ENCODE measurements around the gene CDKN3. TPM values are rescaled to one million over a fixed set of nuclear protein-coding genes. Genes with fewer than 3 reads are reported as not detected.
"Not testable (repeated sequence)": the region's sequence is repeated elsewhere in the genome, so short reads cannot be mapped to it uniquely, and the experiment has no call there.

The CDKN3 gene
- total RNA-seq, 2 experiments from 2014 or later: 76.3 to 79.6 TPM

DNA sequence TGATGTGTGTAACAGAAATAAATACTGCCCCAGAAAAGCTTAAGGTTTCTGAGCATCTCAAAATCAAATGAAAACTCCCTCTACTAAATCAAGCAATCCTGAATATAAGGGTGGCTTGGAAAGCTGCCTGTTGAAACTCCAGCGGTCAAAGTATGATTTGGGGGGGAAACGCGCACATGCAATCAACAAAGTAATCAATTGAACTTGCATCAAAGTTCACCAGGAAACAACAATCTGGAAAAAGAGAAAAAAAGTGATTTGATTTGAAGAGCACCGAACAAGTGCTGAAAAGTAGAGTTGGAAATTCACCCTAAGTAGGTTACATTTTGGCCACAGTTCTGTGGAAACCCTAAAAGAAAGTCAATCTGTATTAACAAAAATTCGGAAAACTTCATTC, 43.7 kb downstream of the CDKN3 start:
- no peak for DNase-seq
- Mint-ChIP-seq H3K9me3 (no peaks in the 10 kb centered on the region), H3K27ac (peak overlapping the region; percentile 61), H3K36me3 (ENCODE audit: low read depth) (peaks cover 29% of the 10 kb centered on the region), H3K4me1 (peaks cover 48% of the 10 kb centered on the region), H3K27me3 (peaks cover 3% of the 10 kb centered on the region), H3K4me3 (peak overlapping the region; percentile 81)
- CTCF ChIA-PET: interaction anchor here (0.7 kb wide), 1 partner anchor 47 kb away, joined by 4 read pairs; no protein-coding TSS in a partner anchor
- POLR2A ChIA-PET: interaction anchor here (2.7 kb wide), 1 partner anchor 44 kb away, joined by 24 read pairs; the partner anchor contains the start of gene CDKN3

DNA sequence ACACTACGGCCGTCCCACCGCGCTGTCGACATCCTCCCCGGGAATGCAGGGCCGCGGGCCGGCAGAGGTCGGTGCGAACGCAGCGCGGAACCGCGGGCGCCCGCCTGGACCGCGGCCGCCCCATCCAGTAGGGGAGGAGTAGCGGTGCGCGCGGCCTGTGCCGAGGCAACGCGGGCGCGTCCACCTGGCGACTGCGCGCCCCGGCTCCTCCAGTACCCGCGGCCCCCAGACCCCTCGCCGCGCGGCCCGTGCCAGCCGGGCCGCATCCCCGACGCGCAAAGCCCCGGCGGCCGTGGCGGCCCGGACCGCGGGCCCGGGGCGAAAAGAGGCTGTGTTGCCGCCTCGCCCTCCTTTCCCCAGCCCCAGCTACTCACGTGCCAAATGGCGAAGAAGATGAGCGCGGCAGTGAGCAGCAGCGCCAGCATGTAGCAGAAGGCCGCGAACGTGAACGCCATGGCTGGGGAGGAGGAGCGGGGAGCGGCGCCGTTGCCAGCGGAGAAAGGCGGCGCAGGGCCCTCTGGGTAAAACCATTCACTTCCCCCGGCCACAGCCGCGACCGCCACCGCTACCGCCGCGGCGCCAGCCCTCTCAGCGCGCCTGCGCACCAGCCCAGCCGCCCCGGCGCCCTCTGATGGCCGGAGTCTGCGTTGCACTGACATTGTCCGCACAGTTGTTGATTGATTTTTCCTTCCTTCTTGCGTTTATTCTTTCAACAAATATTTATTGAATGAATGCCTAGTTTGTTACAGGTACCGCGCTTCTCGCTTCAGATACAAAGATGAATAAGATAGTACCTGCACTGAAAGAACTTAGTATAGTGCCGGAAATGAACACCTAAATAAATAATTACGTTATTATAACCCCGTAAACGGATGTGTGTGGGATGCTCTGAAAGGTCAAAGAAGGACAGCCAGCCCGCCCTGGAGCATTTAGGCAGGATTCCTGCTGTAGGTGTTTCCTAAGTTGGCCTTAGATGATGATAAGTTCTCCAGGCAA, 44.4 kb downstream of the CDKN3 start, which contains the start of gene CNIH1:
Gene CNIH1 (minus strand): TSS at position 502 of the 996 bp plus-strand sequence. CDS start 47 bp downstream, at position 455.
- H3K4me1 Mint-ChIP-seq: peaks cover 41% of the 10 kb centered on the region
- H3K4me3 Mint-ChIP-seq: peak within 1 kb of the TSS; percentile 81
- H3K36me3 Mint-ChIP-seq (ENCODE audit: low read depth): peaks cover 24% of the 10 kb centered on the region
- peak within 1 kb of the TSS; percentile 83 for H3K27ac Mint-ChIP-seq
- ChIA-PET POLR2A (interaction anchor here (2.7 kb wide), 1 partner anchor 44 kb away, joined by 24 read pairs; the partner anchor contains the start of gene CDKN3), CTCF (interaction anchor here (0.6 to 1.1 kb wide), 8 partner anchors 9 to 332 kb away, joined by 3 to 9 read pairs (median 4); partner anchors contain the start of genes CGRRF1 and GMFB)
- no peaks in the 10 kb centered on the region for H3K9me3 Mint-ChIP-seq
- peaks cover 7% of the 10 kb centered on the region for H3K27me3 Mint-ChIP-seq
- DNase-seq: peak; percentile 94

GRCh38 chr14:54442961-54443360, 46.2 kb downstream of the CDKN3 start:
- Mint-ChIP-seq H3K4me1 (peaks cover 28% of the 10 kb centered on the region), H3K36me3 (ENCODE audit: low read depth) (peaks cover 18% of the 10 kb centered on the region)
- H3K9me3 Mint-ChIP-seq, DNase-seq, H3K27me3 Mint-ChIP-seq, H3K4me3 Mint-ChIP-seq, H3K27ac Mint-ChIP-seq, POLR2A ChIA-PET: not testable (repeated sequence)
- CTCF ChIA-PET: interaction anchor here (0.8 kb wide), 1 partner anchor 50 kb away, joined by 3 read pairs; no protein-coding TSS in a partner anchor

DNA sequence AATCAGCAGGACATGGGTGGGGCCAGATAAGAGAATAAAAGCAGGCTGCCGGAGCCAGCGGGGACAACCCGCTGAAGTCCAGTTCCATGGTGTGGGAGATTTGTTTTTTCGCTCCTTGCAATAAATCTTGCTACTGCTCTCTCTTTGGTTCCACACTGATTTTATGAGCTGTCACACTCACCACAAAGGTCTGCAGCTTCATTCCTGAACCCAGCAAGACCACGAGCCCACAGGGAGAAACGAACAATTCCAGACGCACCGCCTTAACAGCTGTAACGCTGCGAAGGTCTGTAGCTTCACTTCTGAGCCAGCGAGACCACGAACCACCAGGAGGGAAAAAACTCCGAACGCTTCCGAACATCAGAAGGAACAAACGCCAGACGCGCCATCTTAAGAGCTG, 47.2 kb downstream of the CDKN3 start:
- no peak overlapping the region for H3K4me3 Mint-ChIP-seq
- no peak overlapping the region for H3K27ac Mint-ChIP-seq
- peaks cover 10% of the 10 kb centered on the region for H3K27me3 Mint-ChIP-seq
- peaks cover 12% of the 10 kb centered on the region for H3K36me3 Mint-ChIP-seq (ENCODE audit: low read depth)
- ChIA-PET CTCF (no interaction called here), POLR2A (no interaction called here)
- no peaks in the 10 kb centered on the region for H3K9me3 Mint-ChIP-seq
- DNase-seq: no peak
- peaks cover 24% of the 10 kb centered on the region for H3K4me1 Mint-ChIP-seq

DNA sequence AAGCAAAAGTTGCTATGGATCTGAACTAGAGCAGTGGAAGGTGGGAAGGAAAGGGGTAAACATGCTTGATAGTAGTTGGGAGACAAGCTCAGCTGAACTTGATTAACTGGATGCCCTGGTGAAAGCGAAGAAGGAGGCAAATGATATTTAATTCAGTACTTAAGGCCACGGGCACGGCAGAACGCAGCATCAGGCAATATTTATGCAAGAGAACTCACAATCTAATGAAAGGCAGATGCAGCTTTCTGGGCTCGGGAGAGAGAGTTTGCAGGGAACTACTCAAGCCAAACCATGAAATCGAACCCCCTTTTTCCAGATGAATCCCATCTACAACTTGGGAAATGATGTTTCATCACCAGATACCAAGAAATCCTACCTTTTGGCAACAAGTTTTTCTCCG, 47.9 kb downstream of the CDKN3 start:
- peaks cover 10% of the 10 kb centered on the region for H3K27me3 Mint-ChIP-seq
- no peak overlapping the region for H3K4me3 Mint-ChIP-seq
- POLR2A ChIA-PET: no interaction called here
- no peak for DNase-seq
- peaks cover 8% of the 10 kb centered on the region for H3K36me3 Mint-ChIP-seq (ENCODE audit: low read depth)
- peaks cover 18% of the 10 kb centered on the region for H3K4me1 Mint-ChIP-seq
- no peaks in the 10 kb centered on the region for H3K9me3 Mint-ChIP-seq
- no peak overlapping the region for H3K27ac Mint-ChIP-seq
- CTCF ChIA-PET: no interaction called here

GRCh38 chr14:54446161-54446693, 49.4 kb downstream of the CDKN3 start:
- ChIA-PET CTCF (interaction anchor here (1.1 kb wide), 1 partner anchor 42 kb away, joined by 3 read pairs; no protein-coding TSS in a partner anchor), POLR2A (no interaction called here)
- Mint-ChIP-seq H3K27ac (no peak overlapping the region), H3K36me3 (ENCODE audit: low read depth) (no peaks in the 10 kb centered on the region), H3K4me3 (no peak overlapping the region), H3K4me1 (peaks cover 13% of the 10 kb centered on the region), H3K9me3 (no peaks in the 10 kb centered on the region), H3K27me3 (peaks cover 10% of the 10 kb centered on the region)
- no peak for DNase-seq

DNA sequence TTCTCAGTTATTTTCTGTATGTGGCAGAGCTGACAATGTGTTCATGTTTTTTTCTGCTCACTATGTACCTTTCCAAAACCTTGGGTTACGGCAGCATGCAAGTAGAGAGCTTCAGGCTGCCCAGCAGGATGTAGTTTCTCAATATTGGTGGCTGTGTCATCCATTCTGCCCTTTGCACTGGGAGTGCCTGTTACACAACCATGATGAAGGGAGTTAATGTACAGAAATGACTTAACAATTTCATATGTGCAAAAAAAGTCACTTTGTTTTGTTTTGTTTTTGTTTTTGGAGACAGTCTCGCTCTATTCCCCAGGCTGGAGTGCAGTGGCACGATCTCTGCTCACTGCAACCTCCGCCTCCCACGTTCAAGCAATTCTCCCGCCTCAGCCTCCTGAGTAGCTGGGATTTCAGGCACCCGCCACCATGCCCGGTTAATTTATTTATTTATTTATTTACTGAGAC, 50.5 kb downstream of the CDKN3 start:
- ChIA-PET CTCF (interaction anchor here (1.1 kb wide), 1 partner anchor 41 kb away, joined by 3 read pairs; no protein-coding TSS in a partner anchor), POLR2A (no interaction called here)
- H3K4me3 Mint-ChIP-seq: no peak overlapping the region
- DNase-seq: no peak
- H3K4me1 Mint-ChIP-seq: peaks cover 4% of the 10 kb centered on the region
- H3K36me3 Mint-ChIP-seq (ENCODE audit: low read depth): no peaks in the 10 kb centered on the region
- H3K27ac Mint-ChIP-seq: no peak overlapping the region
- no peaks in the 10 kb centered on the region for H3K9me3 Mint-ChIP-seq
- H3K27me3 Mint-ChIP-seq: peaks cover 10% of the 10 kb centered on the region

DNA sequence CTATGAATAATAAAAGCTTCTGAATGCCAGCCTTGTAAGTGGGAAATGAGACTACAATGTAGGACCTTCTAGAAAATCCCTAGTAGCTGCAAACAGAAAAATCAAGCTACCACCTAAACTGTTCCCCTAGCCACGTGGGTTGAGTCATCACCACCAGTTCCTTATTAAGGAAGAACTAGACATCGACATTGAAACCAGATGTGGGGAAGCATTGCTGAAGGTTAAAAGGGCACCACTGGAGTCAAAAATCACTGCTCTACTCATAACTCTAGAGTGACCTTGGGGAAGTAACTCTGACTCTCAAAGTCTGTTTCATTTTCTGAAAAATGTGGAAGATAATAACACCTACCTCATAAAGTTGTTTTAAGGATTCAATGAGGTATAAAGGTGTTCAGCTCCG, 53.7 kb downstream of the CDKN3 start:
- no peak overlapping the region for H3K27ac Mint-ChIP-seq
- H3K4me1 Mint-ChIP-seq: peaks cover 4% of the 10 kb centered on the region
- ChIA-PET CTCF (interaction anchor here (1.9 kb wide), 1 partner anchor 9 kb away, joined by 9 read pairs; no protein-coding TSS in a partner anchor), POLR2A (no interaction called here)
- no peak for DNase-seq
- H3K36me3 Mint-ChIP-seq (ENCODE audit: low read depth): no peaks in the 10 kb centered on the region
- peaks cover 7% of the 10 kb centered on the region for H3K27me3 Mint-ChIP-seq
- no peaks in the 10 kb centered on the region for H3K9me3 Mint-ChIP-seq
- H3K4me3 Mint-ChIP-seq: no peak overlapping the region

DNA sequence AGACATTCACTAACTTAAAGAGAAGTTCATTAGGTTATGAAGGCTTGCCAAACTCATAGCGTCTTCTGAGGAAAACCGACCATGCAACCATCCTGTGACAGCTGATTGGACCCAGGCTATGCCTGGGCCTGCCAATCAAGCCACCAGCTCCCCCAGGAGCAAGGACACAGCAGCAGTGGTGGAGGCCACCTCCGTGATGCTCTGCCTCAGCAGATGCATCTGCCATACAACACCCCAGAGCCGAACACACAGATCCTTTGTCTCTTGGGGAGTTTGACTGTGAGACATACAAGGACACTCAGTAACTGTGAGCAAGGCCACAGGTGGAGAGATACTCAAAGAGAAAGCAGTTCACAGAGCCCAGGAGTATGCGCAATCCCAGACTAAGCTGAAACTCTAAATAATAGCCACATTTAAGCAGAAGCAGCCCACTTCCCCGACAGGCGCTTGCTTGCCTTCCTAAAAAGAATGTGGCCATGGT, 54.4 kb downstream of the CDKN3 start:
- peaks cover 4% of the 10 kb centered on the region for H3K4me1 Mint-ChIP-seq
- H3K27me3 Mint-ChIP-seq: peaks cover 3% of the 10 kb centered on the region
- H3K36me3 Mint-ChIP-seq (ENCODE audit: low read depth): no peaks in the 10 kb centered on the region
- POLR2A ChIA-PET: no interaction called here
- H3K27ac Mint-ChIP-seq: no peak overlapping the region
- H3K4me3 Mint-ChIP-seq: no peak overlapping the region
- CTCF ChIA-PET: interaction anchor here (1.9 kb wide), 1 partner anchor 9 kb away, joined by 9 read pairs; no protein-coding TSS in a partner anchor
- no peak for DNase-seq
- no peaks in the 10 kb centered on the region for H3K9me3 Mint-ChIP-seq

DNA sequence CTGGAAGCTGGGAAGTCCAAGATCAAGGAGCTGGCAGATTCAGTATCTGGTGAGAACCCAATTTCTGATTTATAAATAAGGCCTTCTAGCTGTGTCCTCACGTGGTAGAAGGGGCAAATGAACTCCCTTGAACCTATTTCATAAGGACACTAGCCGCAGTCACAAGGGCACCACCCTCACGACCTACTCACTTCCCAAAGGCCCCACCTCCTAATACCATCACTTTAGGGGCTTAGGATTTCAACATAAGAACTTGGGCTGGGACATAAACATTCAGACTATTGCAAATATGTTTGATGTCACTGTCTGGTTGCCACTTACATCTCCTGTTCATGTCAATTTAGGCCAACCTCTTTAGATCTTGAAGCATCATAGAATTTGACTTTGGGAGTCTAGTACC, 55.2 kb downstream of the CDKN3 start:
- no peak overlapping the region for H3K4me3 Mint-ChIP-seq
- no peaks in the 10 kb centered on the region for H3K9me3 Mint-ChIP-seq
- ChIA-PET CTCF (no interaction called here), POLR2A (no interaction called here)
- H3K27ac Mint-ChIP-seq: no peak overlapping the region
- peaks cover 2% of the 10 kb centered on the region for H3K27me3 Mint-ChIP-seq
- DNase-seq: no peak
- H3K4me1 Mint-ChIP-seq: peaks cover 4% of the 10 kb centered on the region
- no peaks in the 10 kb centered on the region for H3K36me3 Mint-ChIP-seq (ENCODE audit: low read depth)

DNA sequence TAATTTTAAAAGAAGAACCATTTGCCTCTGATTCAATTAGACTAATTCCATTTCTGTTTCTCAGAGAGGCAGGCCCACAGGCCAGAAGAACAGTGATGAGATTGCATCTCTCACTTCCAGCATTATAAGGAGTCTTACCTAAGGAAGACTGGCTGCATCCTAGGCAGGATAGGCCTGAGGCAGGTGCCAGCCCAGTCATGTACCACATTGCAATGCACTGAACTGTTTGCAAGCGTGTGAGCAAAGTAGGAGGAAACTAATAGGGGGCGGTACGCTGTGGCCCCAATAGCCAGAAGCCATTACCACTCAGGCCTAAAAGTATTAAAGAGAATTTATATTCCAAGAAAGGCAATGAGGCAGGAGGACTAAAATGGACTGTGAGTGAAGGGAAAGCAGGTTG, 56.4 kb downstream of the CDKN3 start:
- no peak overlapping the region for H3K4me3 Mint-ChIP-seq
- POLR2A ChIA-PET: no interaction called here
- H3K36me3 Mint-ChIP-seq (ENCODE audit: low read depth): no peaks in the 10 kb centered on the region
- CTCF ChIA-PET: no interaction called here
- DNase-seq: no peak
- H3K27ac Mint-ChIP-seq: no peak overlapping the region
- H3K27me3 Mint-ChIP-seq: peaks cover 2% of the 10 kb centered on the region
- no peaks in the 10 kb centered on the region for H3K9me3 Mint-ChIP-seq
- H3K4me1 Mint-ChIP-seq: peaks cover 4% of the 10 kb centered on the region

GRCh38 chr14:54453990-54454389, 57.2 kb downstream of the CDKN3 start:
- H3K27ac Mint-ChIP-seq; POLR2A ChIA-PET; DNase-seq; H3K9me3 Mint-ChIP-seq; H3K36me3 Mint-ChIP-seq (ENCODE audit: low read depth); H3K4me3 Mint-ChIP-seq; H3K4me1 Mint-ChIP-seq; H3K27me3 Mint-ChIP-seq; CTCF ChIA-PET: not testable (repeated sequence)

GRCh38 chr14:54455363-54455762, 58.6 kb downstream of the CDKN3 start:
- Mint-ChIP-seq H3K4me3 (no peak overlapping the region), H3K36me3 (ENCODE audit: low read depth) (peaks cover 5% of the 10 kb centered on the region), H3K9me3 (peaks cover 14% of the 10 kb centered on the region), H3K4me1 (peaks cover 4% of the 10 kb centered on the region), H3K27ac (no peak overlapping the region), H3K27me3 (no peaks in the 10 kb centered on the region)
- no peak for DNase-seq
- POLR2A ChIA-PET: no interaction called here
- CTCF ChIA-PET: no interaction called here

Data from activated CD4-positive, alpha-beta memory T cell treated with anti-CD3 and anti-CD28 coated beads, Interleukin-2, amount 10 ng/mL, durations not matched to agents 7 days and 5 days (primary cell).